Measurements from ENCODE around the gene CTAG2. TPM values are rescaled to one million over a fixed set of nuclear protein-coding genes. Genes with fewer than 3 reads are reported as not detected.
"Not testable (repeated sequence)": the region's sequence is repeated elsewhere in the genome, so short reads cannot be mapped to it uniquely, and the experiment has no call there.

Gene CTAG2
- not detected for total RNA-seq

GRCh38 chrX:154653413-154653812 lies at the start of gene CTAG2:
CTAG2 (minus strand) TSS chrX:154653579; CDS start chrX:154653515, 64 bp downstream.
- H3K27me3 ChIP-seq; in situ Hi-C loops (cut with MboI; ENCODE audit: low pct_ligation_motif_present in 1 of 4, low pct_unique_long_range_greater_than_20kb in 1 of 4, low sequenced_read_pairs in 3 of 4); H3K9me3 ChIP-seq; H3K36me3 ChIP-seq; H3K4me1 ChIP-seq; H3K4me3 ChIP-seq; DNase-seq; H3K27ac ChIP-seq; intact Hi-C loops (cut with DNase I; ENCODE audit: low total_unique reads): not testable (repeated sequence)
- WGBS, 2 donors (ENCODE audit: low coverage in 1 of 2) = no CpG with 5 or more reads among the region's 27 CpGs

- Histone ChIP-seq H3K27me3 (no peaks in the 10 kb centered on the region), H3K27ac (no peak overlapping the region), H3K4me1 (no peaks in the 10 kb centered on the region), H3K4me3 (no peak overlapping the region), H3K9me3 (no peaks in the 10 kb centered on the region), H3K36me3 (no peaks in the 10 kb centered on the region)
- TF ChIP-seq POLR2AphosphoS5 (IDR thresholded peaks at IDR 0.05) (no peak), POLR2A (IDR thresholded peaks at IDR 0.05) (no peak), CTCF (IDR thresholded peaks at IDR 0.05) (no peak), EP300 (IDR thresholded peaks at IDR 0.05; ENCODE audit: low read depth) (no peak)
- WGBS, 2 donors (ENCODE audit: low coverage in 1 of 2) = 79% methylated on average over 6 of the region's 6 CpGs; no CpG with 5 or more reads in 1 of the 2 donors
- in situ Hi-C loops (cut with MboI; ENCODE audit: low pct_ligation_motif_present in 1 of 4, low pct_unique_long_range_greater_than_20kb in 1 of 4, low sequenced_read_pairs in 3 of 4) (no loop called here), intact Hi-C loops (cut with DNase I; ENCODE audit: low total_unique reads) (no loop called here)
- no peak for DNase-seq
These were observed 45.4 kb upstream of the CTAG2 start for GRCh38 chrX:154698630-154699248.

- DNase-seq = no peak
- Histone ChIP-seq H3K27me3 (no peaks in the 10 kb centered on the region), H3K9me3 (no peaks in the 10 kb centered on the region), H3K36me3 (no peaks in the 10 kb centered on the region), H3K4me1 (no peaks in the 10 kb centered on the region), H3K27ac (no peak overlapping the region), H3K4me3 (no peak overlapping the region)
- WGBS, 2 donors (ENCODE audit: low coverage in 1 of 2) = 77% methylated on average over 1 of the region's 1 CpG; no CpG with 5 or more reads in 1 of the 2 donors
- intact Hi-C loops (cut with DNase I; ENCODE audit: low total_unique reads) = no loop called here
- in situ Hi-C loops (cut with MboI; ENCODE audit: low pct_ligation_motif_present in 1 of 4, low pct_unique_long_range_greater_than_20kb in 1 of 4, low sequenced_read_pairs in 3 of 4) = no loop called here
- TF ChIP-seq EP300 (IDR thresholded peaks at IDR 0.05; ENCODE audit: low read depth) = no peak
- no peak for TF ChIP-seq CTCF (IDR thresholded peaks at IDR 0.05)
- no peak for TF ChIP-seq POLR2AphosphoS5 (IDR thresholded peaks at IDR 0.05)
- TF ChIP-seq POLR2A (IDR thresholded peaks at IDR 0.05) = no peak
These were observed 43.3 kb upstream of the CTAG2 start for GRCh38 chrX:154696676-154697045.

- 68 to 71% methylated on average over 2 to 8 of the region's 8 CpGs for WGBS, 2 donors (ENCODE audit: low coverage in 1 of 2)
- in situ Hi-C loops (cut with MboI; ENCODE audit: low pct_ligation_motif_present in 1 of 4, low pct_unique_long_range_greater_than_20kb in 1 of 4, low sequenced_read_pairs in 3 of 4) = no loop called here
- no peak for TF ChIP-seq POLR2A (IDR thresholded peaks at IDR 0.05)
These were observed 42.7 kb upstream of the CTAG2 start for GRCh38 chrX:154695911-154696675.

GRCh38 chrX:154693394-154693793 lies 40.0 kb upstream of the CTAG2 start:
- DNase-seq = no peak
- no peaks in the 10 kb centered on the region for H3K36me3 ChIP-seq
- H3K27ac ChIP-seq = no peak overlapping the region
- no peaks in the 10 kb centered on the region for H3K27me3 ChIP-seq
- 89 to 95% methylated on average over 3 of the region's 3 CpGs for WGBS, 2 donors (ENCODE audit: low coverage in 1 of 2)
- TF ChIP-seq EP300 (IDR thresholded peaks at IDR 0.05; ENCODE audit: low read depth) (no peak), POLR2A (IDR thresholded peaks at IDR 0.05) (no peak), CTCF (IDR thresholded peaks at IDR 0.05) (no peak), POLR2AphosphoS5 (IDR thresholded peaks at IDR 0.05) (no peak)
- no peak overlapping the region for H3K4me3 ChIP-seq
- in situ Hi-C loops (cut with MboI; ENCODE audit: low pct_ligation_motif_present in 1 of 4, low pct_unique_long_range_greater_than_20kb in 1 of 4, low sequenced_read_pairs in 3 of 4) (no loop called here), intact Hi-C loops (cut with DNase I; ENCODE audit: low total_unique reads) (no loop called here)
- no peaks in the 10 kb centered on the region for H3K4me1 ChIP-seq
- no peaks in the 10 kb centered on the region for H3K9me3 ChIP-seq

More at GRCh38 chrX:154695911-154696675, 42.7 kb upstream of the CTAG2 start:
- Histone ChIP-seq H3K4me1 (no peaks in the 10 kb centered on the region), H3K27ac (no peak overlapping the region), H3K4me3 (no peak overlapping the region), H3K27me3 (no peaks in the 10 kb centered on the region), H3K36me3 (no peaks in the 10 kb centered on the region), H3K9me3 (no peaks in the 10 kb centered on the region)
- DNase-seq = no peak
- intact Hi-C loops (cut with DNase I; ENCODE audit: low total_unique reads) = no loop called here

- 83% methylated on average over 2 of the region's 2 CpGs; no CpG with 5 or more reads in 1 of the 2 donors for WGBS, 2 donors (ENCODE audit: low coverage in 1 of 2)
- in situ Hi-C loops (cut with MboI; ENCODE audit: low pct_ligation_motif_present in 1 of 4, low pct_unique_long_range_greater_than_20kb in 1 of 4, low sequenced_read_pairs in 3 of 4); intact Hi-C loops (cut with DNase I; ENCODE audit: low total_unique reads); H3K36me3 ChIP-seq; DNase-seq; H3K9me3 ChIP-seq; H3K4me3 ChIP-seq; H3K27ac ChIP-seq; H3K27me3 ChIP-seq; H3K4me1 ChIP-seq: not testable (repeated sequence)
These were observed 37.1 kb upstream of the CTAG2 start for GRCh38 chrX:154690438-154690837.

- intact Hi-C loops (cut with DNase I; ENCODE audit: low total_unique reads); H3K27me3 ChIP-seq; H3K4me3 ChIP-seq; H3K9me3 ChIP-seq; H3K36me3 ChIP-seq; H3K4me1 ChIP-seq; H3K27ac ChIP-seq; DNase-seq; in situ Hi-C loops (cut with MboI; ENCODE audit: low pct_ligation_motif_present in 1 of 4, low pct_unique_long_range_greater_than_20kb in 1 of 4, low sequenced_read_pairs in 3 of 4): not testable (repeated sequence)
These were observed 18.7 kb upstream of the CTAG2 start for GRCh38 chrX:154672084-154672483.
